NCI-H1105 treated with DMSO at 0.1 percent for 48 hours (cell line): Measurements from ENCODE around the gene C2CD3.

Experiments used
- DNase-seq: peaks from one replicate; lab custom pipeline; 2025; lab: John Stamatoyannopoulos, UW

C2CD3 gene

DNA sequence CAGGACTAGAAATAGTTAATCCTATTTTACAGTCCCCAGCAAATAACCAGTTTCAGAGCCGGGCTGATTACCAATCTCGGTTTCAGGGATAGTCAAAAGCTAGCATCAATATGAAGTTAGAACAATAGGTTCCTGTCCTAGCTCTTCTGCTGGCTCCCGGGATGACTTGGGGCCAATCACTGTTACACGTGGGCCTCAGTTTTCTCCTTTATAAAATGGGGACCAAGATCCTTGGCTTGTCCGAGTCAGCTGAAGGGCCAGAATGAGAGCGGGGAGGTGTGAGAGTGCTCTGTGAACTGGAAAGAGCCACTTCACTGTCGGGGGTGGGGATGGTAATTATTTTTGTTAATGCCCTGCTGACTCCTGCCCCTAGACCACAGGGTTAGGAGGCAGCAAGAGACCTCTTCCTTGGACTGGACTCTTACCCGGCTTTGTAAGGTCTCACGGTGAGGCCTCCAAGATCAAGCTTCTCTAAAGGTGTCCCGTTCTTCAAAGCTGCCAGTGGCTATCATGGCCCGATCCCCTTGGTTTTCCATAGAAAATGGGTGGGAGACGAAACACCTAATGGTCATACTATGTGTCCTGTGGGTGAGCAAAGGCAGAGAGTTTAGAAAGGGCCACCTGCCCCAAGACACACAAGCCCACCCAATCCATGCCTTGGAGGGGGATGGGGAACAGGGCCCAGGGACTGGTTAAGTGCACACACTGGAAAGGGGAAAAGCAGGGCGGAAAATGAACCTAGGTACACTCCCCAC lies 189.6 kb downstream of the C2CD3 start:
- DNase-seq, result no peak

GRCh38 chr11:73980001-73980961 lies 190.5 kb downstream of the C2CD3 start:
- no peak for DNase-seq

DNA sequence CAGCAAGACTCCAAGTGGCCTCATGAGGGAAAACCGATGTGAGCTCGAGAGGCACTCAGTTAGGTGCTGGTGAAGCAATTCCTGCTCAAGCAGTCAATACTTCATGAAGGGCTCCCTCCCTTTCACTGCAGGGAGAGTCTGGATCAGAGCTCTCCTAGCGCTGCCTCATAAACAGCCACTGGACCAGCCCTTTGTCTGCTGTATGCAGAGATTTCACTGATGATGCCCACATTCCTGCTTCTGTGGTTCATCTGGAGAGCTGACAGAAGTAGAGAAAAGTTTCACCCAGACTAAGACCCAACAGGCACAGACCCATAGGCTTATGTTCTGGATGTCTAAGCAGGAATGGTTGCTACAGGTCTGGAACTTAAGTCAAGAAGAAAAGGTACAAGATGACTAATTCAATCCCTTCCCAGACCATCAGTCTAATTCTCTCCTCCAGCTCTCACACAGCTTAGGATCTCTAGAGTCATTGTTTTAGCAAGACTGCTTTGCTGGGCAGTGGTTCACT lies 192.2 kb downstream of the C2CD3 start:
- no peak for DNase-seq

GRCh38 chr11:73977856-73978519 lies 192.8 kb downstream of the C2CD3 start:
- no peak for DNase-seq

DNA sequence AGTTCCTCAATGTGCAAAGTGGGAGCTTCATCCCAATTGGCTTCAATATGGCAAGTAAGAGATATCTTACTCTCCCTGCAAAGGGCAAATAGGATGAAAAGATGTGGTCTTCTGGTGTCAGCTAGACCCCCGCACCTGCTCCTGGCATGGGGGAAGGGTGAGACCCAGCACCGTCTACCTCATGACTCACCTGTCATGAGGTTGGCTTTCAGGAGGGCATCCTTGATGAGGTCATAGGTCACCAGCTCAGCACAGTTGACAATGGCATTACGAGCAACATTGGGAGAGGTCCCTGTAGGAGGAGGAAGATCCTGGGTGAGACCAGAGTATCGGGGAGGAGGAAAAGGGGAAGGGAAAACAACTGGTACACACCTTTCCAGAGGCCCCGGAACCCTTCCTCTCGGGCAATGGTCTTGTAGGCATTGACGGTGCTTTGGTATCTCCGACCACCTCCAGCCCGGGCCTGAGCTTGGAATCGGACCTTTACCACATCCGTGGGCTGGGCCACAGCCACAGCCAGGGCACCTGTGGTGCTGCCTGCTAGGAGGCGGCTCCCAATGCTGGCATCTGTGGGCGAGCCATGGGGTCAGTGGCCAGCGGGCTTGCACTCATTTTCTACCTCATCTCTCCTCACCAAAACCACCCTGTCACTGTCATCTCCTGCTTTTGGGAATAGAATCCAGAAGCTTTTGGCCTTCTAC lies 194.2 kb downstream of the C2CD3 start:
- no peak for DNase-seq

GRCh38 chr11:73975479-73975757 lies 195.4 kb downstream of the C2CD3 start:
- no peak for DNase-seq

DNA sequence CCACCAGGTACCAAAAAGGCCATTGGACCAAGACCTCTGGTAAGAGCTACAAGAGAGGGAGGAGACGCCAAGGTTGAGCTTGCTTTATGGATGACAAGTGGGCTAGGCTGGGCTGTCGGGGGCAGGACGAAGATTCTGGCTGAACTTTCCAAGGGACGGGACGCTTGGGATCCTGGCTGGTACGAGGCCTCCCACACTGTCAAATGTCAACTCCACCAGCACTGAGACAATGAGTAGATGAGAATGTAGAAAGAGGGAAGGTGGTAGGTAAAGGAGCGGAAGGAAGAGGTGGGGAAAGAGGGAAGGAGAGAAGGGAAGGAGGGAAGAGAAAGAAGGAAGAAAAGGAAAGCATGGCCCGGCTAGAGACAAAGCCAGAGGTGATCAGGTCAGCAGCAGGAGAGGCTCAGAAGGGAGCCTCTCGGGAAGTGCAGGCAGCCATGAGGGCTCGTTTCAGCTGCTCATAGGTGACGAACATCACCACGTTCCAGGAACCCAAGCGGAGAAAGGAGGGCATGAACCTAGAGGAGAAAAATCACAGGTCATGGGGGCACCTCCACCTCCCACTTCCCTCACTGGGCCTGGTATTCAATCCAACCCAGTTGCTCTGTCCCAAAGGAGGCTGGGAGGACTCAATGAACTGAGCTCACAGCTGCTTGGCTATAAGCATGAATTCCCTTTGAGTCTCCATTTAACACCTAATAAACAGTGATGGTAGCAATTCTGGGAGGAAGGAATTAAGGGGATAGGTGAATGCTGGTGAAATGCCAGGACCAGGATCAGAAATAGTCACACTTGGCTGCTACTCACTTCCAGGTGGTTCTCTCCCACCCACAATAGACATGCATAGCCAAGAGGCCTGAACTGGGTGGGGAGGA lies 196.0 kb downstream of the C2CD3 start:
- no peak for DNase-seq

GRCh38 chr11:73972620-73973449 lies 198.0 kb downstream of the C2CD3 start:
- DNase-seq, result no peak

DNA sequence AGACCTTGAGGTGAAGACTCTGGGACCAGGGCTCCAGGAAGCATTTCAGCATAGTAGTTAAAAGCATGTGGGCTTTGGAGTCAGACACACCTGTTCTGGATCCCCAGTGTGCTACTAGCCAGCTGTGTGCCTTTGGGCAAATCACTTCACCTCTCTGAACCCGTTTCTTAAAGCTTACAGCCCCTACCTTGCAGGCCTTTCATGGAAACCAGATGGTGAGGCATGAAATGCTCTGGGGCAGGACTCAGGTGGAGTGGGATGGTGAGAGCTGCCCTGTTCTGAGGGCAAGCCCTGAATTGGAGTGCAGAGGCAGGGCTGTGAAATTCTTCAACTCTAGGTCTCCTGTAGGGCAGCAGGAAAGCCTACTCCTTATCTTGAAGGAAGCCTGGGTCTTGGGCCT lies 198.6 kb downstream of the C2CD3 start:
- no peak for DNase-seq

DNA sequence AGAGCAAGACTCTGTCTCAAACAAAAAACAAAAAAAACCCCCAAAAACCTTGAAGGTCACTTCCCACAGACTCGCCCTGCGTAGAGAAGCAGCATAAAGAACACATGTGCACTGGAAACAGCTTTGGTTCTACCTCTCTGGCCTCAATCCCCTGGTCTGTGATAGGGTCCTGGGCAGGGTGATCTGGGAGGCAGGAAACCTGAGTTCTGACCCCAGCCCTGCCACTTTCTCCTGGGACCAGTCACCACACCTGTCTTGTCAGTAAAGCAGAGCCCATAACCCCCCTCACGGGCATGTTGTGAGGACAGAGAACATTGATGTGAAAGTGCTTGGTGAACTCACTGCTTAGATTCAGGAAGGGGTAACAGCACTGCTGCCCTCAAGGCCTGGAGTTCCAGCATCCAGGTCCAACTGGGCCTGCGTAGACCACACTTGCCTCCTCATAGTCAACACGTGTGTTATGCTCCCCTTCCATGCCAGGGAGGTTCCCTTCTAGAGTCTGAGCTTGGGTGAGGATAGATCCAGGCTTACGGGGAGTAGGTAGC lies 199.6 kb downstream of the C2CD3 start:
- DNase-seq, result no peak

DNA sequence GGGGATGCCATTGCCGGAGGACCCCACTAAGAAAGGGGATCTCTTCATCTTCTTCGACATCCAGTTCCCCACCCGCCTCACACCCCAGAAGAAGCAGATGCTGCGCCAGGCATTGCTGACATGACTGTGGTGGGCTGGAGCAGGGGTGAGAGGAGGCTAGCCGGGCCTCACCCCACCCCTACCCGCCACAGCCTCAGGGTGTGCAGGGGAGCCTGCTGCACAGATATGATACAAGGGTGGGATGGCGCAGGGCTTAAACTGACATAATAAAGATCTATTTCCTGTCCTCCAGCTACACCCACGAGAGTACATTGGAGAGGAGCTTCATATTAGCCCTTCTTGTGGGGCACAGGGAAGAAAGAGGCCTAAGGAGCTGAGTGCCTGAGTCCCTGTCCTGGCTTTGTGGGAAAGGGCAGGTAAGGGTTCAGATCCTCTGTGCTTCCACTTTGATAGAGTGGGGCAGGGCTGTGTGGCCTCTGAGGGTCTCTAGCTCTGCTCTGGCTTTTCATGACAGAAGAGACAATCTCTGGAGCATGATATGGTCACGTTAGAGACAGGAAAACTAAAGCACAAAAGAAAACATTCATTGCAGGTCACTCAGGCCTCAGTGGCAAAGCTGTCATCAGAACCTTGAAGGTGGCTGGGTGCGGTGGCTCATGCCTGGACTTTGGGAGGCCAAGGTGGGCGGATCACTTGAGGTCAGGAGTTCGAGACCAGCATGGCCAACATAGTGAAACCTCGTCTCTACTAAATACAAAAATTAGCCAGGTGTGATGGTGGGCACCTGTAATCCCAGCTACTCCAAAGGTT lies 200.6 kb downstream of the C2CD3 start:
- DNase-seq, result no peak

DNA sequence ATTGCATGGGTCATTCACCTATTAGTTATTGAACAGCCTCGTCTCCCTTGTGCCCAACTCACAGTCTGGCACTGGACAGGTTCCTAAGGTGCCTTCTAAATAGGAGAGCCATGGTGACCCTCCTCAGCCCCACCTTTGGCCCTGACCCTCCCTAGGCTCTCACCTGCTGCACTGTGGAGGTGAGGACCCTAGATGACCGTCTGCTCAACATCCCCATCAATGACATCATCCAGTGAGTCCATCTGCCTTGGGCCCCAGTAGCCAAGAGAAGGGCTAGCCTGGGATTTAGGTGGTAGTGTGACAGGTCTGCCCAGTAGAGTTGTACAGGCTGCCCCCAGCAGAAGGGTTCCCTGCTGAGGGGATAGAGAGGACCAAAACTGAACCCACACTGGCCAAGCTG lies 201.7 kb downstream of the C2CD3 start:
- no peak for DNase-seq

- no peak for DNase-seq
Observed at GRCh38 chr11:73968356-73968966, 202.3 kb downstream of the C2CD3 start.

DNA sequence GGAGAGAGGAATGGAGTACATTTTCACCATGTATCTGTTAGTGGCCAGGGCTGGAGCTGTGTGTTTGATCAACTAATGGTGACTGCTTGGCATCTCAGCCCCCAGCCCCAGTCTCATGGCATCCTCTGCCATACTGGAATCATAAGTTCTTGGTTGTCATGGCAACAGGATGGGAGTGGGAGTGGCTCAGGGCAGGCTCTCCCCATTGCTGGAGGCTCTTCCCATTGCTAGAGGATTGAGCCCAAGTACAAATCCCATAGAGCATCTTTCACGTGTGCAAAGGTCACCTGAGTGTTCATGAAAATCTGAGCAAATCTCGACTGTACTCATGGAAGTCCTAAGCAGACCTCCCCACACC lies 205.1 kb downstream of the C2CD3 start:
- DNase-seq, result no peak

- DNase-seq, result no peak
Observed at GRCh38 chr11:73965076-73965763, 205.6 kb downstream of the C2CD3 start.

- DNase-seq, result no peak
Observed at GRCh38 chr11:73963861-73964260, 206.9 kb downstream of the C2CD3 start.
